HG02870 (cell line): ENCODE measurements around the gene SEMA5A.

ENCODE experiments used
- ATAC-seq: cut with Tn5 transposase; IDR thresholded peaks from one replicate; pipeline ENCODE4 v1.9.1; 2021; ENCODE audit warnings: mild to moderate bottlenecking, moderate library complexity; ENCODE audit not compliant: unreplicated experiment

The SEMA5A gene

DNA sequence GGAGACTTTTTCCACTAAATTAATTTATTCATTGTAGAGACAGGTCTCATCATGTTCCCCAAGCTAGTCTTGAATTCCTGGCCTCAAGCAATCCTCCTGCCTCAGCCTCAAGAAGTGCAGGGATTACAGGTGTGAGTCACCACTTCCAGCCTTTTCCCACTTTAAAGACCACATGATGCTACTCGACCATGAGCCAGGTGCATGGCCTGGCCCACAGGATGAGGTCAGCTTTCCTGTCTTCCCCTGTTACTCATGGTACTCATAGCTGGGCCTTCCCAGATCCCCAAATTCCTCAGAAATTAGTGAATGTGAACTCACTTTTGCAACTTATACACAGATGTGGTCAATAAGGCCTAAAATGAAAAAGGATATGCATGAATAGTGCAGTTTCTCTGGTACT is 395.9 kb downstream of the SEMA5A start:
- ATAC-seq = no peak

DNA sequence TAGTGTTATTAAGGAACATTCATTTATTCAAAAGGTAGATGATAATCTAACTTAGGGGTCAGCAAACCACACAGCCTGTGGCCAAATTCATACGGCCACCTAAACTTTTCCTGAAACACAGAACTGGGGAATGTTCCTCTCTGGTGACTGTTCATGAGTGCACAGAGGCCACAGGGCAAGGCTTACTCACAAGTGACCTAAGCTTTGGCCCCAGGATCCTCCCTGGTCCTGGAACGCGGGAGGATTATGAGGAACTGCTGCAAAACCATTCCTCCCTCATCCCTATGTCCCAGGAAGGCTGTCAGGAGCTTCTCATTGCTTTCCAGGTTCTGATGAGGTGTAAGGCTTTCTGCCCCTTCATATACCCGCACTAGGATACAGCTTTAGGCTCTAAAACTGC is 397.6 kb downstream of the SEMA5A start:
- ATAC-seq = no peak

DNA sequence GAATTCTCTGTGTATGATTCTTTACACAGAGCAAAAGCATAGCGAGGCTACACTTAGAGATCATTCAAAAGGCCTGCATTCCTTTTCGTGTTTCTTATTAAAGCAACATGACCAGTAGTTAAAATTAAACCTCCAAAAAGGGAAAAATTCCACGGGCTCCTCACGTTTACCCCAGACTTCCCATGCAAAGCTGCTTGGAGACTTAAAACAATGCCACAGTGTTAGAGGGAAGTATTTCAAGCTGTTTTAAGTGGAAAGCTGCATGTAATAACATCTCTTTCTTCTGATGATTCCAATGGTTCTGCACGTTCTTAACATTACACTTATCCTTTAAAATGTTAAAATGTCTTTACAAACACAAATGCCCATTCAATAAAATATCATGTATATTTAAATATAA is 405.2 kb downstream of the SEMA5A start:
- no peak for ATAC-seq

DNA sequence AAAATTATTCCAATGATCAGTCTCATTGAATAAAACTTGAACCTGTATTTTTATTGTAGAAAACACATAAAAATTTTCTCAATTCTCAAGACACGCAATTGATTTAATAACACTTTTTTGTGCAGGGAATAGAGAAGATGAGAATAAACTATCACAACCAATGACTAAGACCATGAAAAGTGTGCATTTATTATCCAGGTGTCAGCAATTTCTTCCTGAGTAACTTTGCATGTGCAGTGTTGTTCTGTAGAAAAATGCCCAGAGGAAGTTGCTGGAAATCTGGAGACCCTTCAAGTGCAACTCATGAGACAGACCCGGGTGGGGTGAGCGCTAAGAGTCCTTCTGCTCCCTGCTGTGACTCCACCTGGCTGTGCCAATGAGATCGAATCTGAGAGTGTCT is 405.7 kb downstream of the SEMA5A start:
- no peak for ATAC-seq

DNA sequence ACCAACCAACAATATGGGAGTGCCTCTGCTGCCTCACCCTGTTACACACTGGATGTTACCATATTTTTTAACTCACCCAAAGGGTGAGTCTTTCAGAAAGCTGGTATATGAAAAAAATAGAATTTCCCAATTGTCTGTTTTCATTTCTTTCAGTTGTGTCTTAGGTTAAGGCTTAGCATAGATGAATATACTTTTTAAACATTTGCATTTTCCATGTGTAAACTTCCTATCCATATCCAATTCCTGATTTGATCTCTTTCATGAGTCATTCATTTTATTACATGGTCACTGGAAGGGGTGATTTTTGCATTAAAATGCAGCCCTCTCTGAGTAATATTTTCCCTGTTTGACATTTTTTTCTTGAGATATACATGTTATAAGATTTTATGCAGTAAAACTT is 406.5 kb downstream of the SEMA5A start:
- no peak for ATAC-seq

DNA sequence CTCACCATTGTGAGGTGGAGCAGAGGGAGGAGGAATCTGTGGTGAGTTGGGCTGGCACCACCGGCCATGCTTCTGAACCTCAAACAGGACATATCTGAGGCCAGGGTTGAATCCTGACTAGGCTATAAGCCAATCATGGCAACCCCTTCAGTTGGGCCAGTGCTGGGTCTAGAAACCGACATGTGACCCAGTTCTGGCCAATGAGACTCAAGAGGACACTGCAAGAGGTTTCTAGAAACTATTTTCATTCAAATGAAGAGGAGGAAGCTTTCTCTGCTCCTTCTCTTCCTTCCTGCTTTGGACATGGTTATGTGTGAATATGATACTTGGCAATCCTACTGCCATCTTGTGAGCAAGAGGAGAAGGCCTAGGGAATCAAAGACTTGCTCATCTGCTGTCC is 417.7 kb downstream of the SEMA5A start:
- ATAC-seq = no peak

DNA sequence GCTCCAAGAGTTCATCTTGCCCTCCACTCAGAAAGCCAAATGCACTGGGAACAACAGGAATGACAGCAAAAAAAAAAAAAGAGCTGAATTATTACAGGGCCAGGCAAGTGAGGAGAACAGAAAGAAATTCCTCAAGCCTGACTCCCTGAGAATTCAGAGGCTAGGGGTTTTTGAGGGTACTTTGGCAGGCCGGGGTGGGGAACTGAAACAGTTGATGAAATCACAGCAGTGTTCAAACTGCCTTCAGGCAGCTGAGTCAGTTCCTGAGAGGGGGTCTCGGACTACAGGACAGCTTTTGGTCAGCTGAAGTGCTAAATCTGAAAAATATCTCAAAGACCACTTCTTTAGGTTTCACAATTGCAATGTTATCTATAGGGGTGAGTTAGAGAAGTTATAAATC is 419.4 kb downstream of the SEMA5A start:
- ATAC-seq = no peak

DNA sequence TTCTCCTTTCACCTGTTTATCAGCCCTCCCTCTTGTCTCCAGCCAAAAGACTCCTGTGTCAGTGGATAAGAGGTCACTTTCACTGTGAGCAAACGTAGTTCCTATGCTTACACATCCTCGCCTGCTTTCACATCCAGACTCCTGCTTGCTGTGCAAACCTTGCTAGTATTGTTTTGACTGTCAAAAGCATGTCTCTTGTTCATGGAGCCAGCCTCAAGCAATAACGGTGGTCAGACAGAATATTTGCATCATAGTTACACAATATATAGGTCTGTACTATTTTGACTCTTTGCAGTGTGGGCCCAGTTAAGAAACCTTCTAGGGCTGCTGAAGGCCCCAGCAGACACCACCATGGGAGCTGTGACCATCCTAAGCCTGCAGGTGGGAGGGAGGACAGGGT is 420.0 kb downstream of the SEMA5A start:
- ATAC-seq = peak; percentile 92

DNA sequence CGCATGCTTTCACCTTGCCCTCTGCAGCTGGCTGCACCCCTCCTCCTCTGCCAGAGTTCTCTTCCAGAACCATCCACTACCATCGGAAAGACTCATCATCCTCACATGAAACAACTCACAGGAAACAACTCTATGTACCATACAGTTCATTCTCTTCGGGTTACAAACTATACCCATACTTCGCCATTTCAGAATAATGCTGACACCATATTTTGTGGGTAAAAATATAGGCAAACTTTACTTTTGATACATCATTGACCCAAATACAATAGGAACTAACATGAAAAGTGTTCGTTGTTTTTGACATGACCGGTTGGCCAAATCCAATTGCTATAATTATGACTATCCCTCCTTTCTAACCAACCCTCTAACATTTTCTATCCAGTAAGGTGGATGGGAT is 421.0 kb downstream of the SEMA5A start:
- ATAC-seq = no peak

DNA sequence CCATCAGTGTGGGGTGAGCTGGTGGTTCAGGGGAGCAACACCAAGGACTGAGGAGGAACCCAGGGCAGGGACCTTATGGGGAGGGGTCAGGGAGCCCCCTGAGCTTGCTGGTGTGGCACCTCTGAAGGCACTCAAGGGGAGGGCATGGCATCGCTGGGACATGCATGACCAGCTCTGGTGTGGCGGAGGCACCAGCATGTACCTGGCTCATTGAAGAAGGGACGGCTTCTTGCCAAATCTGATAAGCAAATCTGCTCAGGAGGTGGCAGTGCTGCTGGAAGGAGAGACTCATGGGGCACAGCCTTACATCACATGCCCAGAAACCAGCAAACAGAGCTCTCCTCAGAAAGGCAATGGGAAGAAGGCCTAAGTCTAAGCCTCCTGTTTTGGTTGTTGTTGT is 421.8 kb downstream of the SEMA5A start:
- ATAC-seq = no peak

DNA sequence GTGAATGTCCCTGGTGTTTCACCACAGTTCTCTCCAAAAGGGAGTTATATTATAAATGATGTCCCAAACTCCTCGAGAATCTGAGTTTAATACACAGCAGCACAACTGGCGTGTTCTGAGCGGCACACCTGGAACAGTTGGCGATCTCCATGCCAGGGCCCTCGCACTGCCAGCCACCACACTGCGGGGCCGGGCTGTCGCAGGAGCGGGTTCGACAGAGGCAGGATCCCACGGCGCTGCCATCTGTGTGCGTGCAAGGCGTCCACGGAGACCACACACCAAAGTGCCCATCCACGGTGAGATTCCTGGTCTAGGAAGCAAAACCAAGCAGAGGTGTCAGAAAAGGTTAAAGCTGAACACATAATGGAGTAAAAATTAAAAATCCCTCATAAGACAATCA is 423.3 kb downstream of the SEMA5A start:
- no peak for ATAC-seq

DNA sequence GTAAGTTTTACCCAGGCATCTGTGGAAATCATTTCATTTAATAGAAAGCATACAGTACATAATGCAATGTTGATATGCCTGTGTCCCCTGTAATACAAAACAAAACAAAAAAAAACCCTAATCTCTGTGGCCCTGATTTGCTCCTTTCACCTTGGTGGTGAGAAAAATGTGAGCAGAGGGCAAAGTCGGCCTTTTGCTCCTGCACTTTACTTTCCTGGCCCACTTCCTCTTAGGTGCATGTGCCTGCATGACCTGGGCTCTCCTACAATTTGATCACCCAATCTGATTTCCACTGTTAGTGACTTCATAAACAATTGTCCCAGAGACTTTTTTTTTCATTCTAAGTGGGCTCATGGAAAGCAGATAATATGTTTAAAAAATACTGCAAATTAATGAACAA is 424.3 kb downstream of the SEMA5A start:
- ATAC-seq = no peak

DNA sequence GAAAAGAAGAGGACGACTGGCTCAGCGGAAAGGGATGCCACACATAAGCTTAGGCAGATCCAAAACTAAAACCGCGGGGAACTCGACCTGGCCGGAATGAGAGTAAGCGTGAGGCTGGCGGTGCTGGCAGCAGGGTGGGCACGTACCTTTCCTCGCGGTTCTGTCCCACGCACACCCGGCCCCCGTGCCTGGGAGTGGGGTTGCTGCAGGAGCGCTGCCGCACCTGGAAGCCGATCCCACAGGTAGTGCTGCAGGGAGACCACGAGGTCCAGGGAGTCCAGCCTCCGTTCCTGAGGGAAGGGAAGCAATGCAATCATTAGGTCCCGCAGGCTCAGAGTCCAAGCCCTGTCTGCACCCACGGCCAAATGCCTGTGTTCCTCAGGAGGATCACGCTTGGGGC is 427.0 kb downstream of the SEMA5A start:
- ATAC-seq = no peak

DNA sequence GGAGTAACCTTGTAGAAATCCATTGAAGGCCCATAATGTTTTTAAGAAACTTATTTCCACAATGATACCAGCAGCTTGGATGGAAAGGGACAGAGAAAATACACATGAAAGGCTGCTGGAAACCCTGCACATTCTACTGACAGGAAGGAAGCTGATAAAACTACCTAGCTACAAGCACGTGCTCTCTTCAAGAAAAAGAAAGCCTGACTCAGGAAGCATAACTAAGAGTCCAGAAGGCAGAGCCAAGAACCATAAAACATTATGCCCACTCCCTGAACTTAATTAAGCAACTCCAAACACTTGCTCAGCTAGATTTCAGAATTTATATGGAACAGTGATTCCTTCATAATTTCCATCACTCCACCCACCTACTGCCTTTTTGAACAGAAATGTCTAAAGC is 430.8 kb downstream of the SEMA5A start:
- ATAC-seq = no peak

DNA sequence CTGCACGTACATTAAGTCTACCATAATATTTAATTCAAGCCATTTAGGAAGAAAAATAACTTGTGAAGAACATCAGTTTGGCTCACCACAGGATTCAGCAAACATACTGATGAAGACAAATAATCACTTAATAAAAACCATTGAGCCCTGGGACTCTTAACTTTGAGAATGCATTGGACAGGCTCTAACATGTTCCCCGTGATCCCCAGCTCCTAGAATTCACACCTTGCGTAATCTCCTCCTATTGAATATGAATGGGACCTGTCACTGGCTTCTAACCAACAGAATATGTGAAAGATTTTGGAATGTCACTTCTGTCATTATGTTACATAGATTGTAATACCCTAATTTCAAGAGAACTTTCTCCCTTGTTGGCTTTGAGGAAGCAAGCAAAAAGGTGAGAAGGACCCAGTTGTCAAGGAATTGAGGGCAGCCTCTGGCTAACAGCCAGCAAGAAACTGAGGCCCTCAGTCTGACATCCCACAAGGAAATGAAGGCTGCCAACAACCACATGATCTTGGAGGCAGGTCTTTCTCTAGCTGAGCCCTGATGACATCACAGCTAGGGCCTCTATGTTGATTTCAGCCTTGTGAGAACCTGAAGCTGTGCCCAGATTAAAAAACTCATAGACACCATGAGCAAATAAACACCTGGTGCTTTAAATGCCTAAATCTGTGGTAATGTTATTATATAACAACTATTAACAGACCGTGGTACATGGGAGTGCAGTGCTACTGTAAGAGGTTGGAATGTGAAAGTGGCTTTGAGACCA is 433.2 kb downstream of the SEMA5A start:
- ATAC-seq = no peak

DNA sequence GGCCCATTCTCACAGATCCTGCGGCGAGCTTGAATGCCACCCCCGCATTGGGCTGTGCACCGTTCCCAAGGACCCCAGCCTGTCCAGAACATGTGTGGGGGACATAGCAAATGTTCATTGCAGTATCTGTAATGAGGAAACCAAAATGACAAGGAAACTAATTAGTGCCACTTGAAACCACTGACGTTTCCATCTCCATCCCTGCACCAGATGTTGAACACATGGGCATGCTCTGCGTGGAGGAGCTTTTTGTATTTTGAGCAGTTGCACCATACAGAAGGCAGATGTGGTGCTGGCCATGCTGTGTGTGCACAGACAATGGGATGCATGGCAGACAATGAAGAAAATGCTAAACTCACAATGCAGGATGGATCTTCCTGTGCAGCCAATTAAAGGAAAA is 437.7 kb downstream of the SEMA5A start:
- no peak for ATAC-seq

DNA sequence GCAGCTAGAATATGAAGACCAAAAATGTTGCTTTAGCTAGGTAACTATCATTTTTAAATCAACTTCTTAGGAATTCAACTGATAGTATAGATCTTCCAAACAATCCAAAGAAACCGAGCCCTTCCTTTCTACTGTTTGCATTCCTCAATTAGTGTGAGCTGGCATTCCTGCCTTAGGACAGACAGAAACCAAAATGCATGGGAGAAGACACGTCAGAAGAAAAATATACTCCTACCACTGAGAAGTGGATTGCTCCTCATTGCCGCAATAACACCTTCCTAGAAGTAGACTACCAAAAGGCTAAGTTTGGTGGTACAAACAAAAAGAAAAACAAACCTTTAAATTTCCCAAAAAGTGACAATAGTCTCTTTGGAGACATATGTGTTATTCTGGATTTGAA is 440.0 kb downstream of the SEMA5A start:
- ATAC-seq = no peak

DNA sequence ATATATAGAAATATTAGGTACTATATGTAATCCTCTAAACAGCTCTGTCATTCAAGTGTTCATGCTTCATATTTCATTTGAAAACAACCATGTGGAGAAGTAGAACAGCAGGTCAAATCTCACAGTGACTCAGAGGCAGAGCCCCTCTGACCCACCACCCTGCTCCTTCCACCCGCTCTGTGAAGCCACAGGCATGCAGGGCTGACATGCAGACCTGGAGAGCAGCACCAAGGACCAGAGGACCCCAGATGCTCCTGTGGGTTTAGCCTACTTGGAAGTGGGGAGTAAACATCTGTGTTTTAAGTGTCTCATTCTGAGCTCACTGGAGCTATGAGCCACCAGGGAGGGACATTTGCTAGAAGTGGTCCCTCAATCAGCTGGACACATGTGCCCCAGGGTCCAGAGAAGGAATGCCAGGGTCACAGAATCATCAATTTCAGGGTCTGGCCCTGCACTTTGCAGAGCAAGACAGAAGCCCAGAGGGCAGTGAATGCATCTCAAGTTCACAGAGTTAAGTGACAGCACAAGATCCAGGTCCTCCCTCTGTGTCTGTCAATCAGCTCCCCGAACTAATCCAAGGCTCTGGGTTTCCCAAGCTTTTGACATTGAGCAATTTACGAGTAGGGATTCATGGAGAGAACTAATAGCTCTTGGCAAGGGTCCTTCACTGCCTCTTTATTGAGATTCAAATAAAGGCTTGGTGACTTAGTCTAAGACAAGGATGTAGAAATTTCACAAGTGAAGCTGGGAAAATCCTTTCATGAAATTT is 441.1 kb downstream of the SEMA5A start:
- ATAC-seq = no peak

DNA sequence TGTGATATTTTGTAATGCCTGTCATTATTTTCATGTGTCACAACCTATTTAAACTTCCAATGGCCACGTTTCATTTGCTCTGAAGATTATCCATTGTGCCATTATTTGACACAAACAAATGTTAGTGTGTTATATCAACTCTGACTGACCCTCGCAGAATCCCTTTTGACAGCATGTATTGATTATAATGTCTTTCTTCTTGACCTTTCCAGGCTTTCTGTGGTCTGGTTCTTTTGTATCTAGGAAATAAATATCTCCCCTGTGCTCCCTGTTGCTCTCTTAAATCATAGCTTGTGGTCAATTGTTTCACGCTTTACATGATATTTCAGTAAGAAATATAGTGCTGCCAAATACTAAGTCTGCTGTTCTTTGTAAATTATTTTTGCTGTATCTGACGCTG is 442.6 kb downstream of the SEMA5A start:
- ATAC-seq = no peak

DNA sequence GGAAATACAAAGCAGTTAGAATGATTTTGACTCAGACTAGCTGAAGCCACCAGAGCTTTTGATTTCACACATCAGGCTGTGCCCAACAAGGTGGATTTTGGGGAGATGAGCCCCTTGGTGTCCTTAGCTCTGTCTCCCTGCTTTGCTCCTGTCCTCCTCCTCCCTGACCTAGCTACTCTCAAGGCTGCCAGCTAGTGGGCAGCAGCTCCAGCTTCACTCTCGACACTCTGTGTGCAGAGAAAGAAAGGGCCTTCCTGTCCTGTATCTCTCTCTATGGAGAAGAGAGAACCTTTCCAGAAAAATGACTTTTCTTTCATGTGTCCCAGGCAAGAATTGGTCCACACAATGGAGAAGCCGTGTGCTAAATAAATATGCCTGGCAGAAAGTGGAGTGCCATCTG is 446.2 kb downstream of the SEMA5A start:
- ATAC-seq = no peak

DNA sequence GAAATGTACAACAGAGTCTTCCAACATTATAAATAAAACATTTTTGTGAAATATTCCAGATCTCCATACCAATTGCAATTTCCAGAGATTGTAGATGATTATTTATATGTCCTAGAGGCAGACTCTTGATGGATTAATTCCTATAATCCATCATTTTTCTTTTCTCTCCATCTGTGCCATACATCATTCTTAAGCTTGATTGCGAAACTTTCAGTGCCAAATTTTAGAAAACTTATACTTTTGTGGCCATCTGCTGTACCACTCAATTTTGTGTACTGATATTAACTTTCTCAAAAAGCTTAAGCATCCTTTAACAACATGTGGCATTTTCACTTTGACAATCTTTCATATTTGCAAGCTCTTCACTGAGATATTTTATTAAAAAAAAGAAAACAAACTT is 446.9 kb downstream of the SEMA5A start:
- ATAC-seq = no peak

DNA sequence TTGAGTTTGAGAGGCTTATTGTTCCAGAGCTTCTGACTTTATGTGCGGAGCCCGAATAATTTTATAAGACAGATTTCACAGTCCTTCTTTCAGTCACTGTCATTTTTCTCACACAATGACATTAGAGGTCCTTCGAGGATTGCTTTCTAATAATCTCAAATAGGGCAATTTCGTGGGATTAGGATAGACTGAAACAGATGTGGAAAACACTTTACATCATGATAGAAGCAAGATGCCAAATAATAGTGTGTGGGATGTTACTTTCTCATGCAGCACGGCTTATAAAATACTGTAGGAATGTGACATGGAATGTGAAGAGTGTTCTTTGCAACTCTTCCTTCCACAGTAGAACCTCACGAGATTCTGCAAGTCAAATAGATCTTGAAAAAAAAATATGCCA is 451.3 kb downstream of the SEMA5A start:
- no peak for ATAC-seq
